ENCODE measurements around the gene MB. TPM values are rescaled to one million over a fixed set of nuclear protein-coding genes. Genes with fewer than 3 reads are reported as not detected.

MB gene
- total and polyA plus RNA-seq, 2 donors (not counting 1 experiment from before 2014, with no cell fraction given), result not detected

DNA sequence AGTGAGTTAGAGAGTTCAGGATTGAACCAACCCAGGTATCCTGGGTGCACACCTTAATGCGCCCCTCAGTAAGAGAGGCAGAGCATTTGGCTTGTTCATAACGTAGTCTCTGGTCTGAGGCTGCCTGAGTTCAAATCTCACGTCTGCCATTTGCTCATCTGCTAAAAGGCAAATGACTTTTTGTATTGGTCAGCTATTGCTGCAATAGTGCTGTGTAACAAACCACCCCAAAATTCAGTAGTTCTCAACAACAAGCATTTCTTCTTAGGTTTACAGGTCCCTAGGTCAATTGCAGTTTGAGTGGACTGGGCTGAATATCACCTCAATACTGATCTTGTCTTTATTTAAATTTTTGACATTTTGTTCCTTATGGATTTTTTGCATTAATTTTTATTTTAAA is 58.4 kb downstream of the MB start:
- CTCF ChIA-PET, result no interaction called here
- no peaks in the 10 kb centered on the region for H3K36me3 ChIP-seq (replicated peaks in 1 of 2; ENCODE audit: control extremely low read depth in 1 of 2, control insufficient read depth in 1 of 2, extremely low read depth in 1 of 2, insufficient read depth in 2 of 2, low read length in 1 of 2)
- no peaks in the 10 kb centered on the region for H3K4me1 ChIP-seq (ENCODE audit: control insufficient read depth in 2 of 2, insufficient read depth in 2 of 2, low read length in 2 of 2)
- no peaks in the 10 kb centered on the region for H4K20me1 ChIP-seq (ENCODE audit: control insufficient read depth, insufficient read depth, low read length, poor library complexity, severe bottlenecking)
- TF ChIP-seq, protein P1, sequence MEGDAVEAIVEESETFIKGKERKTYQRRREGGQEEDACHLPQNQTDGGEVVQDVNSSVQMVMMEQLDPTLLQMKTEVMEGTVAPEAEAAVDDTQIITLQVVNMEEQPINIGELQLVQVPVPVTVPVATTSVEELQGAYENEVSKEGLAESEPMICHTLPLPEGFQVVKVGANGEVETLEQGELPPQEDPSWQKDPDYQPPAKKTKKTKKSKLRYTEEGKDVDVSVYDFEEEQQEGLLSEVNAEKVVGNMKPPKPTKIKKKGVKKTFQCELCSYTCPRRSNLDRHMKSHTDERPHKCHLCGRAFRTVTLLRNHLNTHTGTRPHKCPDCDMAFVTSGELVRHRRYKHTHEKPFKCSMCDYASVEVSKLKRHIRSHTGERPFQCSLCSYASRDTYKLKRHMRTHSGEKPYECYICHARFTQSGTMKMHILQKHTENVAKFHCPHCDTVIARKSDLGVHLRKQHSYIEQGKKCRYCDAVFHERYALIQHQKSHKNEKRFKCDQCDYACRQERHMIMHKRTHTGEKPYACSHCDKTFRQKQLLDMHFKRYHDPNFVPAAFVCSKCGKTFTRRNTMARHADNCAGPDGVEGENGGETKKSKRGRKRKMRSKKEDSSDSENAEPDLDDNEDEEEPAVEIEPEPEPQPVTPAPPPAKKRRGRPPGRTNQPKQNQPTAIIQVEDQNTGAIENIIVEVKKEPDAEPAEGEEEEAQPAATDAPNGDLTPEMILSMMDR (IDR thresholded peaks at IDR 0.05), result no peak
- no peak for TF ChIP-seq EZH2 (IDR thresholded peaks at IDR 0.05; ENCODE audit: borderline replicate concordance, insufficient read depth, low read depth, low read length, poor library complexity, severe bottlenecking)
- ATAC-seq (ENCODE audit: low read depth), result no peak
- H3K4me1 Mint-ChIP-seq, result no peaks in the 10 kb centered on the region
- no peak for DNase-seq
- no peaks in the 10 kb centered on the region for H3K79me2 ChIP-seq (ENCODE audit: control insufficient read depth, insufficient read depth, low read length)
- H3K27me3 ChIP-seq (replicated peaks in 1 of 4; ENCODE audit: control extremely low read depth in 1 of 4, control insufficient read depth in 3 of 4, insufficient read depth in 4 of 4, low read length in 3 of 4), result peaks cover 0 to 28% (median 8%) of the 10 kb centered on the region in 4 experiments
- WGBS (ENCODE audit: insufficient coverage), result 100% methylated on average over 2 of the region's 3 CpGs
- H3K27ac ChIP-seq (ENCODE audit: low read length in 2 of 2), result no peak overlapping the region
- H3K9ac ChIP-seq (ENCODE audit: low read length), result no peak overlapping the region
- no peak overlapping the region for H3K4me3 Mint-ChIP-seq
- intact Hi-C loops (cut with micrococcal nuclease), result no loop called here
- POLR2A ChIA-PET, result no interaction called here
- peaks cover 47% of the 10 kb centered on the region for H3K27me3 Mint-ChIP-seq
- H3K9me3 Mint-ChIP-seq (ENCODE audit: insufficient read depth), result no peaks in the 10 kb centered on the region
- no peak overlapping the region for H3K27ac Mint-ChIP-seq
- no peak overlapping the region for H3K4me3 ChIP-seq (ENCODE audit: control extremely low read depth in 1 of 5, extremely low read depth in 1 of 5, insufficient read depth in 1 of 5, low read depth in 2 of 5, low read length in 4 of 5)
- H3K9me3 ChIP-seq (ENCODE audit: control extremely low read depth in 1 of 3, control insufficient read depth in 2 of 3, insufficient read depth in 1 of 3, low read length in 2 of 3), result no peaks in the 10 kb centered on the region
- H3K4me2 ChIP-seq (replicated peaks; ENCODE audit: low read depth, low read length, poor library complexity, severe bottlenecking), result no peak overlapping the region
- no peak overlapping the region for H2AFZ ChIP-seq (ENCODE audit: insufficient read depth, low read depth, low read length, poor library complexity, severe bottlenecking)

DNA sequence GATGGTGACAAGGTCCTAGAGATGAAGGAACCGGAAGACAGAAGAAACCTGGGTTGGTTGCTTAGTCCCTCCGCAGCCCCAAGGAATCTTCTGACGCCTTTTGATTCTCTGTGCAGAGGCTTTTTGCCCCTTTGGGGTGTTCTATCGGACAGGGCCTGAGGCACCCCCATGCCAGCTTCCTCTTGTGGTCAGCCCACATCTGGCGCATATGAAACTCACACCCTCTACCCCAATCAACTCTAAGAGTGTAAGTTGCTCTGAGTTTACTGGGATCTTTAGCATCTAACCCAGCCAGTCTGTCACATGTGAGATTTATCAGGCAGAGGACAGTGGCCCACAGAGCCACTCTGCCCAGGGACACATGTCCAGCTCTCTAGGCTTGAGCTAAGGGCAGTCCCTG is 59.1 kb downstream of the MB start:
- intact Hi-C loops (cut with micrococcal nuclease), result no loop called here
- POLR2A ChIA-PET, result no interaction called here

More for the DNA sequence above, 59.1 kb downstream of the MB start:
- no peak for DNase-seq
- no peak overlapping the region for H3K4me3 Mint-ChIP-seq
- H3K9me3 Mint-ChIP-seq (ENCODE audit: insufficient read depth), result no peaks in the 10 kb centered on the region
- peaks cover 0 to 30% (median 8%) of the 10 kb centered on the region in 4 experiments for H3K27me3 ChIP-seq (replicated peaks in 1 of 4; ENCODE audit: control extremely low read depth in 1 of 4, control insufficient read depth in 3 of 4, insufficient read depth in 4 of 4, low read length in 3 of 4)
- H3K36me3 ChIP-seq (replicated peaks in 1 of 2; ENCODE audit: control extremely low read depth in 1 of 2, control insufficient read depth in 1 of 2, extremely low read depth in 1 of 2, insufficient read depth in 2 of 2, low read length in 1 of 2), result no peaks in the 10 kb centered on the region
- H4K20me1 ChIP-seq (ENCODE audit: control insufficient read depth, insufficient read depth, low read length, poor library complexity, severe bottlenecking), result no peaks in the 10 kb centered on the region
- no peaks in the 10 kb centered on the region for H3K4me1 Mint-ChIP-seq
- H3K27ac Mint-ChIP-seq, result no peak overlapping the region
- CTCF ChIA-PET, result no interaction called here
- WGBS (ENCODE audit: insufficient coverage), result 40% methylated on average over 3 of the region's 5 CpGs
- H3K9ac ChIP-seq (ENCODE audit: low read length), result no peak overlapping the region
- TF ChIP-seq, protein P1 (IDR thresholded peaks at IDR 0.05), result no peak
- TF ChIP-seq EZH2 (IDR thresholded peaks at IDR 0.05; ENCODE audit: borderline replicate concordance, insufficient read depth, low read depth, low read length, poor library complexity, severe bottlenecking), result no peak
- no peaks in the 10 kb centered on the region for H3K79me2 ChIP-seq (ENCODE audit: control insufficient read depth, insufficient read depth, low read length)
- no peak overlapping the region for H2AFZ ChIP-seq (ENCODE audit: insufficient read depth, low read depth, low read length, poor library complexity, severe bottlenecking)
- H3K27me3 Mint-ChIP-seq, result peaks cover 42% of the 10 kb centered on the region
- no peak overlapping the region for H3K27ac ChIP-seq (ENCODE audit: low read length in 2 of 2)
- H3K4me3 ChIP-seq (ENCODE audit: control extremely low read depth in 1 of 5, extremely low read depth in 1 of 5, insufficient read depth in 1 of 5, low read depth in 2 of 5, low read length in 4 of 5), result no peak overlapping the region
- H3K9me3 ChIP-seq (ENCODE audit: control extremely low read depth in 1 of 3, control insufficient read depth in 2 of 3, insufficient read depth in 1 of 3, low read length in 2 of 3), result no peaks in the 10 kb centered on the region
- H3K4me2 ChIP-seq (replicated peaks; ENCODE audit: low read depth, low read length, poor library complexity, severe bottlenecking), result no peak overlapping the region
- no peaks in the 10 kb centered on the region for H3K4me1 ChIP-seq (ENCODE audit: control insufficient read depth in 2 of 2, insufficient read depth in 2 of 2, low read length in 2 of 2)
- no peak for ATAC-seq (ENCODE audit: low read depth)

Other genes starting within 250 kb of the MB start
- gene HMOX1, start 236.2 kb downstream of the MB start, total RNA-seq, result 21.9 TPM in 2 replicates
- 4.7 and 9.4 TPM in 2 replicates for gene HMOX1, start 236.2 kb downstream of the MB start, polyA plus RNA-seq
- 203 and 221 TPM in 2 replicates for gene MCM5, start 217.2 kb downstream of the MB start, total RNA-seq
- 91.3 and 112 TPM in 2 replicates for gene MCM5, start 217.2 kb downstream of the MB start, polyA plus RNA-seq
- gene RASD2, start 76.5 kb downstream of the MB start, total RNA-seq, result 0.07 TPM in 2 replicates
- gene RASD2, start 76.5 kb downstream of the MB start, polyA plus RNA-seq, result 0.07 TPM in 1 of 2 replicates, not detected in the other
- 7.0 and 7.7 TPM in 2 replicates for gene APOL6, start 31.1 kb upstream of the MB start, total RNA-seq
- gene APOL6, start 31.1 kb upstream of the MB start, polyA plus RNA-seq, result 2.3 and 3.0 TPM in 2 replicates
- not detected in 2 replicates for gene APOL5, start 100.5 kb upstream of the MB start, total RNA-seq
- not detected in 2 replicates for gene APOL5, start 100.5 kb upstream of the MB start, polyA plus RNA-seq